Vein endothelial cell (primary cell): ENCODE results near the gene EPS8L3. TPM values are rescaled to one million over a fixed set of nuclear protein-coding genes. Genes with fewer than 3 reads are reported as not detected.

Source experiments
- total RNA-seq: library from RNA; depleted of rRNA; stranded (reverse); fragments of >200 nt; gene quantifications from 2 replicates; pipeline ENCODE4 v1.2.3, GENCODE V29; 2012

EPS8L3 gene
- total RNA-seq: under 0.01 TPM in 1 of 2 replicates, not detected in the other

GRCh38 chr1:109763646-109764415 is at the start of gene EPS8L3:
Gene EPS8L3, minus strand, starts transcription at chr1:109763923. Its CDS starts 2,174 bp downstream, at chr1:109761749.

GRCh38 chr1:109740615-109741373 is 22.9 kb downstream of the EPS8L3 start, which contains the start of gene GSTM3:
Gene GSTM3, minus strand, starts transcription at chr1:109741038. Its CDS starts 751 bp downstream, at chr1:109740287.

GRCh38 chr1:109711593-109712320 is 52.0 kb downstream of the EPS8L3 start, which contains the start of gene GSTM5:
Gene GSTM5, plus strand, starts transcription at chr1:109712251. Its CDS starts 62 bp downstream, at chr1:109712313.

Other genes starting within 250 kb of the EPS8L3 start
- gene GPR61, start 224.1 kb downstream of the EPS8L3 start, total RNA-seq: 0.65 TPM in 1 of 2 replicates, not detected in the other
- 16.0 and 21.6 TPM in 2 replicates for gene GNAI3, start 215.3 kb downstream of the EPS8L3 start, total RNA-seq
- not detected in 2 replicates for gene GNAT2, start 144.3 kb downstream of the EPS8L3 start, total RNA-seq
- 48.3 and 65.3 TPM in 2 replicates for gene AMPD2, start 144.1 kb downstream of the EPS8L3 start, total RNA-seq
- gene GSTM4, start 107.8 kb downstream of the EPS8L3 start, total RNA-seq: 2.1 and 3.3 TPM in 2 replicates
- 1.7 and 4.9 TPM in 2 replicates for gene GSTM2, start 95.9 kb downstream of the EPS8L3 start, total RNA-seq
- gene GSTM1, start 76.1 kb downstream of the EPS8L3 start, total RNA-seq: 20.6 TPM in 1 of 2 replicates, not detected in the other
- under 0.01 and 0.10 TPM in 2 replicates for gene GSTM5, start 51.7 kb downstream of the EPS8L3 start, total RNA-seq
- gene GSTM3, start 22.9 kb downstream of the EPS8L3 start, total RNA-seq: 54.7 and 54.9 TPM in 2 replicates
- gene CSF1, start 146.9 kb upstream of the EPS8L3 start, total RNA-seq: 21.0 and 22.5 TPM in 2 replicates
- gene AHCYL1, start 220.8 kb upstream of the EPS8L3 start, total RNA-seq: 39.8 and 50.0 TPM in 2 replicates